ENCODE data around the gene COL15A1.

COL15A1 gene

DNA sequence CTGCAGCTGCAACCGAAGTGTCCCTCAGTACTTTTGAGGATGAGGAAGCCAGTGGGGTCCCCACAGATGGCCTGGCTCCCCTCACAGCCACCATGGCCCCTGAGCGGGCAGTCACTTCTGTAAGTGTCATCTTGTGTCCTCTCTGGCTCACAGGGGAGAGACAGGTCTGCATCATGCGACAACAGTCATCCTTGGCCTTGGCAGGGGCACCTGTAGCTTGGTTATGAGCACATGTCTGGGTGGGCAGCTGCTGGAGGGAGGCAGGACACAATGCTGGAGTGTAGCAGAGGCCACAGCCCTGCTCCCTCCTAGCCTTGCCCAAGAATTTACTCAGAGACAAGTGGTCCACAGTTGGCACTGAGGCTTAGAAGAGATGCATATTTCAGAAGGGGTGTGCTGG lies 71.7 kb downstream of the COL15A1 start:
- no peak for DNase-seq (ENCODE audit: low read depth)

DNA sequence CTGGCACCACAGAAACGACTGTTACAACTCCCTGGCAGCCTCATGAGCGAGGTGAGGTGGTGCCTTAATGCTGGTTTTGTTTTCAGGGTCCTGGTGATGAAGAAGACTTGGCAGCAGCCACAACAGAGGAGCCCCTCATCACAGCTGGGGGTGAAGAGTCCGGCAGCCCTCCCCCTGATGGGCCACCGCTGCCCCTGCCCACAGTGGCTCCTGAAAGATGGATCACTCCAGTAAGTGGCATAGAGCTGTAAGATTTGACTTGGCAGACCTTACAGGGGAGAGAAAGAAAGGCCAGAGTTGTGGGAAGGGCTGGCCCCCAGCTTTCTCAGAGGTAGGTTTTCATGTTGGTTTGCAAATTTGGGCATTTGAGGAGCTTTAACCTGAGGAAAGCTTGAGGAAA lies 72.2 kb downstream of the COL15A1 start:
- no peak for DNase-seq (ENCODE audit: low read depth)

DNA sequence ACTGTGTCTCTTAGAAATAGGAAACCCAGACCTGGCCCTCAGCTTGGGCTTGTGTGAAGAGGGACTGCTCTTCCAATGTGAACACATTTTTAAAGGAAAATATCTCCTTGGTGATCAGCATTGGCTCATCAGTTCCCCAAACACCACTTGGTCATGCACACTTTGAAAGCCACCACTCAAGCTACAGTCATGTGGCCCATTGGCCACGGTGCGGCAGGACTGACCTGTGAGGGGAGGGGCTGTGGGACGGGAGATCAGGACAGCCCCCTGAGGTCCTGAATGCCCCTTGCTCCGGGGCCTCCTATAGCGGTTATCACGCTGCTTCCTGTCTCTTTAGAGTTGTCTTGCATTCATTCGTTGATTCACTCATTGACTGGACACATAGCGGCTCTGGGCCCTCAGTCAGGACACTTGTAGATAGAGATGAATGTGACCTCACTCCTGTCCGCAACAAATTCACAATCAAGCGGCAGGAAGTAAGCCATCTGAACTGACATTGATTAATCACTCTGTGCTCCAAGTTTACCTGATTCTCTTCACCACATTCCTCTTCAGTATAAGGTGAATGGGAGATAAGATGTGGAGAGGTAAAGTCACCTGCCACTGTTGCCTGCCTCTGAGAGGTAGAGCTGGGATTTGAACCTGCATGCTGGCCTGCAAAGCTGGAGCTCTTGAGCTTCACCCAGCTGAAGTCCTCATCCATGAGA lies 73.1 kb downstream of the COL15A1 start:
- DNase-seq (ENCODE audit: low read depth) = no peak

DNA sequence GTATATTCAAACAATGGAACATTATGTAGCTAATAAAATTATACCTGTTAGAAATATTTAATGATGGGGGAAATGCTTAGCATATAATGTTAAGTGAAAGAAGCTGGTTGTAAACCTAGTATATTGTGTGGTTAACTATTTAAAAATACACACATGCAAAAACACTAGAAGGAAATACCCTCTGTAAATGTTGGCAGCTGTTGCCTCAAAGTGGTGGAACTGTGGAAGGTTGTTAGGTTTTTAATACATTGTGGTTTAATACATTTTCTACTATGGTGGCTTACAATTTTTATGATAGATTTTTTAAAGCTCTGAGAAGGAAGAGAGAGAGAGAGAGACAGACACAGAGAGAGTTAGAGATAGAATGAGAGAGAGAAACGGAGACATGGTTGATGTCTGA lies 74.9 kb downstream of the COL15A1 start:
- no peak for DNase-seq (ENCODE audit: low read depth)

DNA sequence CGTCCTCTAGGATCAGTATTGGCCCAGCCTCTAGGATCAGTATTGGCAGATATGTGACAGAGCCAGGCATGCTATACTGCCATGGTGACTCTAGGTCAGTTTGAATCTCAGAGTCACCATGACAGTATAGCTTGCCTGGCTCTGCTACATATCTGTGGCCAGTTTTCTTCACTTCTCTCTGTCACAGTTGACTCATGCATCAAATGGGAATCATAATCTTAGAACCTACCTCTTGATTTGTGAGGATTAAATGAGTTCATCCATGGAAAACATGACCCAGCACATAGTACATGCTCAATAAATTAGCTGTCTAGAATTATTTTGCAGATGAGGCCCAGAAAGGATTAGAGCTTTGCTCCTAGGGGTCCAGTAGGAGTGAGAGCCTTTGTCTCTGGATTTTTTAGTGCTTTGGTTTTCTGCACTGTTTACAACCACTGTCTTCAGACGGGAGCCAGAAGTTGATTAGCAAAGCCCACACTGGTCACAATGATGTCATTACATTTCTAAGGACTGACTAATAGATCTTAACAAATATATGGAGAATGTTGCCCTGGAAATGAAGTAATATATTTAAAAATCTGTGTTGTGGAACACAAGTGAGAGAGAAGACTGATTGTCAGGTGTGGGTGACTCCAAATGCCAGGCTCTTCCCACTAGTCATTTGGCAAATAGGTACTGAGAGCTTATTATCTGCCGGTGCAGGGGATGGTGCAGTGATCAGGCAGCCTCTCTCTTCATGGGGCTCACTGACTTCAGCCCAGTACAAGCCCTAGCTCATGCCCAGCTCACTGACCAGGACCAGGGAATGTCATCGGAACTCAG lies 76.0 kb downstream of the COL15A1 start:
- peak; percentile 99 for DNase-seq (ENCODE audit: low read depth)

DNA sequence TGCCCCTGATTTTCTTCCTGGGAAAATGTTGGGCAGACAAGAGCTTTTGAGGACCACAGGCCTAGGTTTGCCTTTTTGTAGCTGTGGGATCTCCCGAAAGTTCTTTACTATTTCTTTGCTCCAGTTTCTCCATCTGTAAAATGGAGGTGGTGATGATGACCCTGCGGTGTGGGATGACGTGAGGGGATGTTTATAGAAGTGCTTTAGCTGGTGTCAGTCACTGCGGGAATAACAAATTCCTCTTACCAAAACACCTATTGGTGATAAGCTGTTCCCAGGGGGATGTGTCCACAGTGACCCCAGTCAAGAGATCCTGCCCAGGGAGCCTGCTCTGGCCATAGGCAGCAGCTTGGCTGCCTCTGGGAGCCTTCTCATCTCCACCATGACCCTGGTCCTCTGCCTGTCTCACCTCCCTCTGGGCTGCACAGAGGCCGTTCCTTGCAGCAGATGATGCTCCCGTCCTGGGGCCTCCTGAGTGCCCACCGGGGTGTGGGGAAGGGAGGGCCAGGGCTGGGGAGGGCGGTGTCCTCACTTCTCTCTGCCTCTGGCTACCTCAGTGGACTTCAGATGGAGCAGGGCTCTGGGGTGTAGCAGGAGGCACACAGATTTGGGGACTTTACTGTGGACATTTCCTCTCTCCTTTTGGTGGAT lies 77.2 kb downstream of the COL15A1 start:
- no peak for DNase-seq (ENCODE audit: low read depth)

DNA sequence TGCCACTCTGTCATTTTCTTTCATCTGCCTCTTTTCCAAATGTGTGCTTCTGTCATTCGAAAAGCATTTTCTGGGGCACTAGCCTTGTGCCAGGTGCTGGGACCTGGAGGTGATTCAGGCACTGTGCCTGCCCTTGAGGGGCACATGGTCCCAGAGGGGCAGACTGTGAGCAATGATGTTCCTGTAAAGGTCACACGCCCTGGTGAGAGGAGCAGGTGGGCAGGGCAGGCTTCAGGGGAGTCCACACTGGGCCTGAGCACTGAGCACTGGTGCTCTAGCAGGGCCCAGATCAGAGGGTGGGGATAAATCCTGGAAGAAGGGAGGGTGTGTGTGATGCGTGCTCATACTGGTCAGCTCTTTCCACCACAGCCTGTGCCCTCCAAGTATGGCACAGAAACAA lies 77.8 kb downstream of the COL15A1 start:
- DNase-seq (ENCODE audit: low read depth) = no peak

DNA sequence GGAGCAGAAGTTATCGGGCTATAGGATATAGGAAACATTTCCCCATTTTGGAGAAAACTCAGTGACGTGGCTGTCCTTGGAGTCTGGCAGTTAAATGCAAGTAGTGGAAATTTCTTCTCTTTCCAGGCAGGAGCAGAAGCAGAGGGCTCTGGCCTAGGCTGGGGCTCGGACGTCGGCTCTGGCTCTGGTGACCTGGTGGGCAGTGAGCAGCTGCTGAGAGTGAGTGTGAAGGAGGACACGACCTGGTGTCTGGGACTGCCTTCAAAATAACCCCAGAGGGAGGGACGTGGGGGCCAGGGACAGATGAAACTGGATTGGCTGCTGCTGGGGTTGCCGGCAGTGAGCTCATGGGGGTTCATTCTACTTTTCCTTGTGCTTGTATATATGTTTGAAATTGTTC lies 79.5 kb downstream of the COL15A1 start:
- no peak for DNase-seq (ENCODE audit: low read depth)

DNA sequence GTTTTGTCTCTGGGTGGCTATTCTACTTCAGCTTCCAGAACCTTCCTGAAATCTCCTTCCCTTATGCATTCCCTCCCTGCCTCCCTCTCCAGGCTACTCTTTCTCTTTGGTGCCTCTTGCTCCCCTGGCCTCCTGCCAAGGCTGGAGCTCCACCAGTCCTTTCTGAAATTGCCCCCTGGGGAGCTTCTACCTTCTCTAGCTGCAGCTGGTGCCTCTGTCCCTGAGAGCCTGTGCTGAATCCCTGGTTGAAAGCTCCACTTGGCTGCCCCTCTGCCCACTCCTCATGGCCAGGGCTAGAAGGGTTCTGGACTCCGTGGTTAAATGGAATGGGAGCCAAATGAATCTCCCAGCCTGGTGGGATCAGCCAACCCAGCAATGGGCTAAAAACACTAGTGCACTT lies 80.1 kb downstream of the COL15A1 start:
- DNase-seq (ENCODE audit: low read depth) = peak; percentile 40

DNA sequence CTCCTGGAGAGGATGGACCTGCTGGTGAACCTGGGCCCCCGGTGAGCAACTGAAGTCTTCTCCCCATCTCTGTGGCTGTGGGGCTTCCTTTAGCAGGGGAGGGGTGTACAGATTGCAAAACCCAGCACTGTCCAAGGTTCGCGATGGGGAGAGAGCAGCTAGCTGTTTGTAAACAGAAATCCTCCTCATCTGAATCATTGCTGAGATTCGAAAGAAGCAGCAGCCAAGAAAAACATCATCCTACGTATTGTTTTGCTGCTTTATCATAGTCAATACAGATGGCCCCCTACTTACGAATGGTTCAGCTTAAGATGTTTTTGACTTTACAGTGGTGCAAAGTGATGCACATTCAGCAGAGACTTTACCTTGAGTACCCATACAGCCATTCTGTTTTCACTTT lies 81.3 kb downstream of the COL15A1 start:
- peak; percentile 84 for DNase-seq (ENCODE audit: low read depth)

DNA sequence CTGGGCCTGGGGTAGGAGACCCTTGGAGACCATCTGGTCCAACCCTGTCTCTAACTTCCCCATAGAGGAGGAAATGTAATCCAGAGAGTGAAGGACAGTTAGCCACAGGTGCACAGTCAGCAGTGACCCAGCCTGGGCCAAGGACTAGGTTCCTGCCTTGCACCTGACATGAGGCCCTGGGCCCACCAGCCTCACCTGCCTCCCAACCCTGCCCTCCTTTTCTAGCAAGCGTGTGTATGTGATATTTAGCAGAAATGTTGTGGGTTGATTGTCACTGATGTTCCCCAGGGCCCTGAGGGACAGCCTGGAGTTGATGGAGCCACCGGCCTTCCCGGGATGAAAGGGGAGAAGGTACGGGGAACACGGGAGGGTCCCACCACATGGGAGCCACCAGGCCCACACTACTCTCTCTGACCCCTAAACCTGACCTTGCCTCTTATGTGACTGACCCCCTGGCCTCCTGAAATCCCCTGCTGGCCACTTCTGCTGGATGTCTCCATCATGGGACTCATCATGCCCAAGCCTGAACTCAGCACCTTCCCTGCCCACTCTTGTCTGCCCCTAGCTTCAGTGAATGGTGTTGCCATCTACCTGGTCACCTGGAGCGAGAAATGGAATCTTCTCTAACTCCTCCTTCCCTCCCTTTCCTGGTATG lies 82.0 kb downstream of the COL15A1 start:
- no peak for DNase-seq (ENCODE audit: low read depth)

DNA sequence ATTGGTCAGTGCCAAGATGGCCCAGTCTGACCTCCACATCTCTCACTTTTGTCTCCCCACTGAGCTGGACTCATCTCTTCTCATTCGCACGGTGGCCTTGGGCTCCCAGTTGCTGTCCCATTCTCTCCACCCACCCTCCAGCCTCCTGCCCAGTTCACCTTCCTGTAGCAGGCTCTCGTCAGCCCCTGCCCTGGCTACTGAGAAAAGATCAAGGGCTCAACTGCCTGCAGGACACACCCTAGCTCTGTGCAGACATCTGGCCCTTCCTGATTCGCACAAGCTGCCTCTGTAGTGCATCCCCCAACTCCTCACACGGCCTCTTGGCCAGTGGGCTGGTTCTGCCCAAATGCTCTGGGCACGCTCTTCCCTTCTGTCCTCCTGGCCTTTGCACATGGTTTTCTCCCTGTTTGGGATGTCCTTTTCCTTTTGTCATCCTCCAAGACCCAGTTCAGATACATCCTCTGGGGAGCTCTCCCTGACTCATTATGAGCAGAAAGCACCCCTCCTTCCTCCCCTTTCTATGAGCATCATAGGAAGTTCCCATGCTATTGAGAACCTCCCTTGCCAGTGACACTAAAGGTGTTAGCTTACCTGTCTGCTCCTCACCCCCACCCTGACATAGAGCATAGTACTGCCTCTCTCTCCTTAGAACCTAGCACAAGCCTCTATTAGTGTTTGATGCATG lies 82.7 kb downstream of the COL15A1 start:
- DNase-seq (ENCODE audit: low read depth) = no peak

DNA sequence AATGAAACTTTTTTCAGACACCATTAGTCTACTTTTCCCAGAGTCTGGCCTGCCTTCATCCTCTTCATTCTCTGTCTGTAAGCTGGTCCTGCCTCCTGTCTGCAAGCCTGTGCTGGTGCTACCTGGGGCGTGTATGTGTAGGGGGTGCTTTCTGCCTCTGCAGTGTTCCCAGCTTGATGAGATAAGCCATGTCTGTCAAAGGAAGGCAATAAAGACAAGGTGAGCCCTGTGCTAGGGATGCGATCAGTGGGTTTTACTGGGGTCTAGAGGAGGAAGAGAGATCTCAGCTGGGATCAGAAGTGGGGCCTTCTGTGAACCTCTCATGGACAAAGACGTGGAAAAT lies 83.2 kb downstream of the COL15A1 start:
- no peak for DNase-seq (ENCODE audit: low read depth)

DNA sequence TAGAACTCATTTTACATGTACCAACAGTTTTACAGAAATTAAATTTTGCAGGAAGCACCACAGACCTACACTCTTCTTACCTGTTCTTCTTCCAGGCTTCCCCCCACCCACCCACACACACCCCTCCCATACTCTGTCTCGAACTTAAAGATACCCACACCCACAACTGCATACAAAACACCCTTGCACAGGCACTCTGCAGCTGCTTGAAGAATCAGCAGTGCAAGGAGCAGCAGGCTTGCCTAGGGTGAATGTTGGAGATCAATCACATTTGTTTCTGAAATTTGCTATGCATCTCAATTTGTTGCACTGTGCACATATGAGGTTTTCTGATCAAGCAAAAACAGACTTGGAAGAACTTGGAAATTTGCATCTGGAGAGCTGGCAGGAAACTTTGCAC lies 83.7 kb downstream of the COL15A1 start:
- no peak for DNase-seq (ENCODE audit: low read depth)

DNA sequence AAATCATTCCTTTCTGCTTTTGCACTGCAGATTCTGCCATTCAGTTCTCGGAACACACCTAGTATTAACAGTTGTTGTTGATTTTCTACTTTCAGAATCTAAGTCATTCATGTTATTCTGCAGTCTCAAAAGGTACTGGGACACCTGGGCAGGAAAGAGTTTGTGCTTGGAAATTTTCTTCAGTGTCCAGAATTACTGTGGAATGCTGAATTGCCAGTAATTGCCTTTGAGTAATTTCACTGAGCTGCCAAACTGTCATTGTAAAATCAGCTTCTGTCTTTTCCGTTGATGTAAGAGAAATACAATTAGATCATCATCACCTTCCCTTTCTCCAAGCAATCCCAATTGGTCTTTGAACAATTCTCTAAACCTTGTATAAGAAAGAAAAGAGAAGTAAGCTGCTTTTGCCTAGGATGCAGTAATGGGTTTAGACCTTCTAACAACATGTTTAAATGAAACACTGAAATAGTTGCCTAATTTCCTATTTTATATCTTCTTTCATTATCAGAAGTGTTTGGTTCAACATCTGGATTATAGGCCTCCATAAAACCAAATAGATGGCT lies 85.5 kb downstream of the COL15A1 start:
- DNase-seq (ENCODE audit: low read depth) = no peak

DNA sequence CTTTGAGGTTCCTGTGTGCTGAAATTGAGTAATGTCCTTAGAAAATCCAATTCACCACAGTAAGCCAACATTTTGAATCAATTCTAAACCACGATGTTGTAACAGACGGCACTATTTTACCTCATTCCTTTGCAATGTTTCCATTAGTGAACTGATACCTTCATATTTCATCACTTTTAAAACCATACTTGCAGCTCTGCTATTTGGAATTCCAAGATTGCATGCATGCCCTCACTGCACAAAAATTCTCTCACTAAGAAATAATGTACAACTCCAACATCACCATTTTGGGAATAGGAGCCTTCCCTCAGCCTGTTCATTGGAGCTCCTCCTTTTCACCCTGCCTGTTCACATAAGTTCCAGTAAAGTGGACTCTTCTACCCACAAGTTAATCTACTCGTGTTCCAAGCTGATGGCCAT lies 86.4 kb downstream of the COL15A1 start:
- peak; percentile 99 for DNase-seq (ENCODE audit: low read depth)

DNA sequence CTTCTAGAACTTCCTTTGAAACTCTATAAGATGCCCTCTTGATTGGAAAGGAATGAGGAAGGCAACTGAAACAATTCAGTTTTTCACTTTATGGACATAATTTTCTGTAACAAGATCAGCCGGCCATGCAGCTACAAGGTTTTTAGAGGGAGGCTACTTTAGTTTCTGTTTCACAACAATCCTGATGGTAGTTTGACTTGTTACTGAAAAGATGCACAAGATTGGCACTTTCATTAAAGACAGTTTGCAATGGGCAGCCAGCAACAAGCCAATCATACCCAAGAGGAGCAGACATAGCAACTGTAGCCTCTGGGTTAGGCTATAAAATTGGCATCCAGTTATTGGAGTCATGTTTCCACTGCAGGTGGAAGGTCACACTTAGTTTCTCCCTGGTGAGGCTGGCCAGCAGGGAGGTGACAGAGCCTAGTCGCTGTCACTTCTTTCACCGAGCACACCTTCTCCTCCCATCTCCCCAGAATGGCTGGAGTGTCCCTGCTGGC lies 87.0 kb downstream of the COL15A1 start:
- DNase-seq (ENCODE audit: low read depth) = no peak

DNA sequence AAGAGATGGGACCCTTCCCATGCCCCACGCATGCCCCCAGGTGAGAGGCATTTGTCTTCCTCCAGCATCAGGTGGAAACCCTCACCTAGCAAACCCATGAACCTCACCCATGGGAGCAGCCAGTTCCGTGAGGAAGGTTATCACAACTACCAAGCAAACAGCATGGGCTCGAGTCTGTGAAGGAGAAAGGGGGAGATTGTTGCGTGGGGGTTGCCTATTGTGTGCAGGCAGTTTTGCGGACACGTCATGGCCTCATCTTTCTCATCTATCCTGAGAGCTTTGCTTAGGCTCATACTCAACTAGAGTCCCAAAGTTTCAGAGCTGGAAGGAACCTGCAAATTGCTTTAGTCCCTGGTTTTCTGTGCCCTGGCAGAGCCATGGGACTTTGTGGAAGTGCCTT lies 87.6 kb downstream of the COL15A1 start:
- no peak for DNase-seq (ENCODE audit: low read depth)

DNA sequence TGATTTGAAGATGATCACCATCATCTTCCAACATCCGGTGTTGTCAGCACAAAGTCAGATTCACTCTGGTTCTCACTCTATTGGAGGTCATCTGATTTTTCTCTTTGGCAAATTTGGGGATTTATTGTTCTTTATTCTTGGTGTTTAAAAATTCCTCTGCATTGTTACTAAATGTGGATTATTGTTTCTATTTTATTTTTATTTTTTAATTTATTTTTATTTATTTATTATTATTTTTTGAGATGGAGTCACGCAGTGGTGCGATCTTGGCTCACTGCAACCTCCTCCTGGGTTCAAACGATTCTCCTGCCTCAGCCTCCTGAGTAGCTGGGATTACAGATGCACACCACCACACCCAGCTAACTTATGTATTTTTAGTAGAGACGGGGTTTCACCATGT lies 88.3 kb downstream of the COL15A1 start:
- DNase-seq (ENCODE audit: low read depth) = no peak

DNA sequence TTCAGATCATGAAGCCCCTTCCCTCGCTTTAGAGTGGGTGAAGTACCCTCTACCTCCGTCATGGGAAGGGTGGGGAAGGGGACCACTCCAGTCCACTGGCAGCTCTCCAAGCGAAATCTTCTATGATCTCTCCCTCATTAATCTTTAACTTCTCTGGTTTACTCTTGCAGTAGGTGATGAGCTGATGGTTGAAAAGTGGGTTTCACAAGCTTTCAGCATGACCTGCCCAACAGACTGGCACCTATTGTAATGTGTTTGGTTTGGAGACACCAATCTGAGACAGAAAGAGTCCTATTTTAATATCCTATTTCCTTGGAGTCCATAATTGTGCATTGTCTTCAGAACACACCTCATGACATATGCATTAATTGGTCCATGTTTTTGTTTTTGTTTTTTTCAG lies 90.4 kb downstream of the COL15A1 start:
- DNase-seq (ENCODE audit: low read depth) = no peak

DNA sequence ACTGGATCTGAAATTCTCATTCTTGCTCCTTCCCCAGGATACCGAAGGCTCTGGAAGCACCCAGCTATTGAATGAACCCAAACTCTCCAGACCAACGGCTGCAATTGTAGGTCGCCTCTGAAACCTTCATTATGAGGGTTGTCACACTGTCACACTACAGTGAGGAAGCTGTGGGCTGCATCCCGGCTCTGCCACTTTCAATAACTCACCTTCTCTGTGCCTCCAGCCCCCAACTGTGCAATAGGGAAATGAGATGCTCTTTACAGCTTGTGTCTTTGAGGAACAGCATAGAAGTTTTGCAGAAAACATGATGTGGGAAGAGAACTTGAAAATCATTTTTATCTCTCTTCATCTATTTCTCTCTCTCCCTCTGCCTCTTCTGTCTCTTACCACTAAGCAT lies 91.6 kb downstream of the COL15A1 start:
- DNase-seq (ENCODE audit: low read depth) = no peak
